HepG2 (cell line): Measurements from ENCODE around the gene CYTH1. TPM values are rescaled to one million over a fixed set of nuclear protein-coding genes. Genes with fewer than 3 reads are reported as not detected.

Experiments
- FOXA3 ChIP-seq: IDR thresholded peaks from 2 replicates; pipeline ENCODE4 v1.6.1; 2016; ENCODE audit warnings: missing genetic modification reagents, missing compliant biosample characterization
- FOXM1 ChIP-seq: sonication (generic); formaldehyde crosslinking; IDR thresholded peaks from 2 replicates; pipeline ENCODE4 v1.5.0; 2020; ENCODE audit warnings: missing genetic modification reagents
- GATA4 ChIP-seq: sonication (generic); IDR thresholded peaks from 2 replicates; pipeline ENCODE4 v1.6.1; 2016; ENCODE audit warnings: antibody characterized with exemption, low read depth, borderline replicate concordance
- MED13 ChIP-seq: sonication (generic); formaldehyde crosslinking; IDR thresholded peaks from 2 replicates; pipeline ENCODE4 v1.5.0; 2020; ENCODE audit warnings: missing genetic modification reagents
- REXO4 ChIP-seq: sonication (generic); formaldehyde crosslinking; IDR thresholded peaks from 2 replicates; pipeline ENCODE4 v1.8.0; 2022; ENCODE audit warnings: missing genetic modification reagents, mild to moderate bottlenecking, borderline replicate concordance
- SMARCE1 ChIP-seq: fragments of 450-650 bp; IDR thresholded peaks from 2 replicates; pipeline ENCODE4 v1.6.1; 2017; ENCODE audit warnings: borderline replicate concordance
- SOX5 ChIP-seq: IDR thresholded peaks from 2 replicates; pipeline ENCODE4 v1.6.1; 2016; ENCODE audit warnings: borderline replicate concordance
- SRSF9 ChIP-seq: fragments of 200-400 bp; formaldehyde crosslinking; IDR thresholded peaks from 2 replicates; pipeline ENCODE4 v1.6.1; 2018; ENCODE audit warnings: borderline replicate concordance, mild to moderate bottlenecking, low read depth, low read length; ENCODE audit not compliant: insufficient read depth, poor library complexity, severe bottlenecking
- U2AF1 ChIP-seq: fragments of 200-400 bp; formaldehyde crosslinking; optimal IDR thresholded peaks from 2 replicates; pipeline ENCODE3; 2017; ENCODE audit warnings: mild to moderate bottlenecking, low read depth, low read length
- ZFP91 ChIP-seq: sonication (generic); formaldehyde crosslinking; IDR thresholded peaks from 2 replicates; pipeline ENCODE4 v1.9.0; 2022; ENCODE audit warnings: missing genetic modification reagents, mild to moderate bottlenecking, borderline replicate concordance
- ZNF136 ChIP-seq: sonication (generic); formaldehyde crosslinking; IDR thresholded peaks from 2 replicates; pipeline ENCODE4 v1.8.1; 2022; ENCODE audit warnings: low read depth, mild to moderate bottlenecking, moderate library complexity, missing genetic modification reagents
- ZNF256 ChIP-seq: sonication (generic); formaldehyde crosslinking; conservative IDR thresholded peaks from 2 replicates; pipeline ENCODE4 v1.4.0; 2020; ENCODE audit warnings: missing genetic modification reagents
- ZNF280D ChIP-seq: sonication (generic); formaldehyde crosslinking; IDR thresholded peaks from 2 replicates; pipeline ENCODE4 v1.5.1; 2020; ENCODE audit warnings: mild to moderate bottlenecking, missing genetic modification reagents
- ZNF350 ChIP-seq: sonication (generic); formaldehyde crosslinking; IDR thresholded peaks from 2 replicates; pipeline ENCODE4 v1.4.0; 2020; ENCODE audit warnings: mild to moderate bottlenecking, low read depth, missing genetic modification reagents, borderline replicate concordance
- ZNF510 ChIP-seq: sonication (generic); formaldehyde crosslinking; IDR thresholded peaks from 2 replicates; pipeline ENCODE4 v1.4.0; 2020; ENCODE audit warnings: low read depth, mild to moderate bottlenecking, missing genetic modification reagents
- ZNF589 ChIP-seq: sonication (generic); formaldehyde crosslinking; conservative IDR thresholded peaks from 2 replicates; pipeline ENCODE4 v1.8.0; 2022; ENCODE audit warnings: mild to moderate bottlenecking, moderate library complexity, missing genetic modification reagents
- ZNF644 ChIP-seq: IDR thresholded peaks from 2 replicates; pipeline ENCODE4 v1.6.1; 2016; ENCODE audit warnings: low read depth
- ZNF652 ChIP-seq: IDR thresholded peaks from 2 replicates; pipeline ENCODE4 v1.6.1; 2016; ENCODE audit warnings: low read depth, borderline replicate concordance
- polyA plus RNA-seq, 8 experiments: library from polyadenylated mRNA; depleted of rRNA in 3 of 8; stranded (reverse) in 7 of 8; unstranded in 1 of 8; fragments of >200 nt; fragmentation: Illumina TruSeq in 4 of 8; extraction: Trizol in 4 of 8; gene quantifications; 2 replicates each; pipeline versions ENCODE4 v1.2.1 to v1.2.3, GENCODE V29; 2011 to 2016; ENCODE audit warnings: low read depth in 4 of 8, missing spikeins in 1 of 8, mixed read lengths in 1 of 8; ENCODE audit not compliant: insufficient read depth in 1 of 8
- total RNA-seq, 5 experiments: library from RNA; depleted of rRNA; stranded (reverse); fragments of >200 nt; fragmentation: Illumina TruSeq; extraction: Trizol; gene quantifications; 2 replicates each; pipeline ENCODE4 v1.2.3, GENCODE V29; 2016; ENCODE audit warnings: low read depth in 1 of 5
- TF ChIP-seq, protein P1 (sequence below): IDR thresholded peaks from 2 replicates; pipeline ENCODE4 v1.6.1; 2016; ENCODE audit warnings: missing genetic modification reagents, missing compliant biosample characterization
- TF ChIP-seq, protein P2 (sequence below): sonication (generic); formaldehyde crosslinking; IDR thresholded peaks from 2 replicates; pipeline ENCODE4 v1.4.0; 2020; ENCODE audit warnings: missing genetic modification reagents, borderline replicate concordance
- TF ChIP-seq, protein P3 (sequence below): sonication (generic); formaldehyde crosslinking; IDR thresholded peaks from 2 replicates; pipeline ENCODE4 v1.4.0; 2020; ENCODE audit warnings: mild to moderate bottlenecking, missing genetic modification reagents

Gene CYTH1
- total and polyA plus RNA-seq, 2 of the 13 experiments (the other 11 are each of a cell fraction or from before 2014, with no cell fraction given): 20.1 to 48.9 TPM

DNA sequence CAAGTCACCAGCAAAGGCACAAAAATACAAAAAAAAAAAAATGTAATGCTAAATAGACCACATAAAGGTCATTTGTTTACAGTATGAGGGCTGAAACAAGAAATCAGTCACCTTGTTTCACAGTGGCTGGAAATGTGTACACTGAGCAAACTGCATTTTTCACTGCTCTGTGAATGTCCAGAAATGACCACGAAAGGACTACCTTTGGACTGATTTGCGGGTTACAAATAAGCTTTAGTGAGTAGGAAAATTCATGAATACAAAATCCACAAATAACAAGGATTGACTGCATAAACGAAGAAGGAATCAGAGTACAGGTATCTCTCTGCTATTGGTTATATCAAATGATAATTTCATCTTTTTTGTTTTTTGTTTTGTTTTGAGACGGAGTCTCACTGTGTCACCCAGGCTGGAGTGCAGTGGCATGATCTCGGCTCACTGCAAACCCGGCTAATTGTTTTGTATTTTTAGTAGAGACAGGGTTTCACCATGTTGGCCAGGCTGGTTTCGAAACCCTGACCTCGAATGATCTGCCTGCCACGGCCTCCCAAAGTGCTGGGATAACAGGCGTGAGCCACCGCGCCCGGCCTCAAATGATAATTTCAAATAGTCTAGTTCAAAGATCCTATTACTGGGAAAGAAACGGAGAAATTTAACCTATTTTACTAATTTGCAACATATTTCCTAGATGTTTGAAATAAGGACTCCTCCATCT lies 30.5 kb downstream of the CYTH1 start (continued):
- TF ChIP-seq ZNF280D (CRISPR knock-in tag) (peak; percentile 94; the same call in 1 of the 2 replicates), GATA4 (no peak), ZFP91 (CRISPR knock-in tag) (no peak), FOXA3 (CRISPR knock-in tag) (peak; percentile 75), ZNF510 (CRISPR knock-in tag) (0 out of 2 replicates have a peak, but pooled peaks have one; percentile 33), ZNF589 (CRISPR knock-in tag) (no peak), SMARCE1 (no peak), FOXM1 (CRISPR knock-in tag) (no peak), ZNF136 (CRISPR knock-in tag) (no peak), ZNF350 (no peak), REXO4 (CRISPR knock-in tag) (no peak), SOX5 (CRISPR knock-in tag) (peak; percentile 37; the same call in 1 of the 2 replicates), U2AF1 (no peak), ZNF652 (CRISPR knock-in tag) (no peak), MED13 (CRISPR knock-in tag) (no peak), ZNF644 (CRISPR knock-in tag) (0 out of 2 replicates have a peak, but pooled peaks have one; percentile 25), SRSF9 (no peak), ZNF256 (no peak)
- TF ChIP-seq, protein P1, sequence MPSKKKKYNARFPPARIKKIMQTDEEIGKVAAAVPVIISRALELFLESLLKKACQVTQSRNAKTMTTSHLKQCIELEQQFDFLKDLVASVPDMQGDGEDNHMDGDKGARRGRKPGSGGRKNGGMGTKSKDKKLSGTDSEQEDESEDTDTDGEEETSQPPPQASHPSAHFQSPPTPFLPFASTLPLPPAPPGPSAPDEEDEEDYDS: peak; percentile 32; the same call in 1 of the 2 replicates
- TF ChIP-seq, protein P2, sequence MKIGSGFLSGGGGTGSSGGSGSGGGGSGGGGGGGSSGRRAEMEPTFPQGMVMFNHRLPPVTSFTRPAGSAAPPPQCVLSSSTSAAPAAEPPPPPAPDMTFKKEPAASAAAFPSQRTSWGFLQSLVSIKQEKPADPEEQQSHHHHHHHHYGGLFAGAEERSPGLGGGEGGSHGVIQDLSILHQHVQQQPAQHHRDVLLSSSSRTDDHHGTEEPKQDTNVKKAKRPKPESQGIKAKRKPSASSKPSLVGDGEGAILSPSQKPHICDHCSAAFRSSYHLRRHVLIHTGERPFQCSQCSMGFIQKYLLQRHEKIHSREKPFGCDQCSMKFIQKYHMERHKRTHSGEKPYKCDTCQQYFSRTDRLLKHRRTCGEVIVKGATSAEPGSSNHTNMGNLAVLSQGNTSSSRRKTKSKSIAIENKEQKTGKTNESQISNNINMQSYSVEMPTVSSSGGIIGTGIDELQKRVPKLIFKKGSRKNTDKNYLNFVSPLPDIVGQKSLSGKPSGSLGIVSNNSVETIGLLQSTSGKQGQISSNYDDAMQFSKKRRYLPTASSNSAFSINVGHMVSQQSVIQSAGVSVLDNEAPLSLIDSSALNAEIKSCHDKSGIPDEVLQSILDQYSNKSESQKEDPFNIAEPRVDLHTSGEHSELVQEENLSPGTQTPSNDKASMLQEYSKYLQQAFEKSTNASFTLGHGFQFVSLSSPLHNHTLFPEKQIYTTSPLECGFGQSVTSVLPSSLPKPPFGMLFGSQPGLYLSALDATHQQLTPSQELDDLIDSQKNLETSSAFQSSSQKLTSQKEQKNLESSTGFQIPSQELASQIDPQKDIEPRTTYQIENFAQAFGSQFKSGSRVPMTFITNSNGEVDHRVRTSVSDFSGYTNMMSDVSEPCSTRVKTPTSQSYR (CRISPR knock-in tag): no peak
- TF ChIP-seq, protein P3, sequence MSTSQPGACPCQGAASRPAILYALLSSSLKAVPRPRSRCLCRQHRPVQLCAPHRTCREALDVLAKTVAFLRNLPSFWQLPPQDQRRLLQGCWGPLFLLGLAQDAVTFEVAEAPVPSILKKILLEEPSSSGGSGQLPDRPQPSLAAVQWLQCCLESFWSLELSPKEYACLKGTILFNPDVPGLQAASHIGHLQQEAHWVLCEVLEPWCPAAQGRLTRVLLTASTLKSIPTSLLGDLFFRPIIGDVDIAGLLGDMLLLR (CRISPR knock-in tag): no peak
